Stimulated activated CD8-positive, alpha-beta memory T cell treated with anti-CD3 and anti-CD28 coated beads, Interleukin-15, amount 100 ng/mL, for 1 hour (primary cell): ENCODE results near the gene TCF23.
"Not testable (repeated sequence)": the region's sequence is repeated elsewhere in the genome, so short reads cannot be mapped to it uniquely, and the experiment has no call there.

Experiments used
- DNase-seq: peaks from one replicate; pipeline ENCODE4 v3.0.0-alpha.2; 2020; ENCODE audit warnings: low read depth

TCF23 gene

DNA sequence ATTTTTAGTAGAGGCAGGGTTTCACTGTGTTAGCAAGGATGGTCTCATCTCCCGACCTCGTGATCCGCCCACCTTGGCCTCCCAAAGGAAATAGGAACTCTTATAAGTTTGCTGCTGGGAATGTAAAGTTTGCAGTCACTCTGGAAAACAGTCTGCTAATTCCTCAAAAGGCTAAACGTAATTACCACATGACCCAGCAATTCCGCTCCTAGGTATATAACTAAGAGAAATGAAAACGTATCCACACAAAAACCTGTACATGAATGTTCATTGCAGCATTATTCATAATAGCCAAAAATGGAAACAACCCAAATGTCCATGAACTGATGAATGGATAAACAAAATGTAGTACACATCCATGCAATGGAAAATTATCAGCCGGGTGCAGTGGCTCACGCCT, 41.2 kb downstream of the TCF23 start:
- no peak for DNase-seq

DNA sequence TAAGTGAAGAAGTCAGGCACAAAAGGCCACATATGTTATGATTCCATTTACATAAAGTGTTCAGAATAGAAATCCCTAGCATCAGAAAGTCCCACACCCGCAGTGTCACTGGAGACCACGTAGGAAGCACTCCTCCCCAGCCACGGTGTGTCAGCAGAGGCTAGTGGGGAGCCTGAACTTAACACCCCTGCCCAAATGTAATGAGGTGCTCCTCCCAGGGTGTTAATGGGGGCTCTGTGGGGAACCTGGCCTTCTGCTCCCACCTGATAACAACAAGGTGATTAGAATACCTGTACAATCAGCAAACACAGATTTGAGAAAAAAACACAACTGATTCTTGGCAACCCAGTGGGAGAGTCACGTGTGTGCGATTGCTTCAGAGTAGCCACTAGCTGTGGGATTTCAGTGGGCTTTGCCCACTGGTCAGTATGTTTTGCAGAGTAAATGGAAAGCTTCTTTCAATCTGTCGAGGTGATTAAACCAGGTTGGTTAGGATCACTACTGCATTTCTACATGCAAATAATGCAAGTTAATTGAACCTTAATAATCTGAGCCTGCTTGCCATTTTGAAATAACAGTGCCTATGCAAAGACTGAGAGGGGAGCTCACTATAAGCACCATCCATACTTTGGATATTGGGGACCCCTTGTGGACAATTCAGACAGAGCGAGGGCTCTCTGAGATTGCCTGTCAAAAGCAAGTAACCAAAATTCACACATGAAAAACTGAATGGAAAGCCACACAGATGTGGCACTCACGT, 42.4 kb downstream of the TCF23 start:
- DNase-seq: no peak

GRCh38 chr2:27194538-27195354, 45.9 kb downstream of the TCF23 start:
- no peak for DNase-seq

DNA sequence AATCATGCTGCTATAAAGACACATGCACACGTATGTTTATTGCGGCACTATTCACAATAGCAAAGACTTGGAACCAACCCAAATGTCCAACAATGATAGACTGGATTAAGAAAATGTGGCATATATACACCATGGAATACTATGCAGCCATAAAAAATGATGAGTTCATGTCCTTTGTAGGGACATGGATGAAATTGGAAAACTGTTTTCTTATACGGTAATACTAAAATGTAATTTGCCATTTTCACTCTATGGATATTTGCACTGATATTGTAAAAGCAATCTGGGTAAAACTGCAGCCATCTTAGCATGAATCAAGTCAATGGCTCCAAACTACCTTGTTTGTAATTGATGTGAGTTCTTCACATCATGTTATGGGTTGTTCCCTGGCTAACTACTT, 47.0 kb downstream of the TCF23 start:
- DNase-seq: not testable (repeated sequence)

- DNase-seq: not testable (repeated sequence)
Measured at GRCh38 chr2:27198068-27198467, 49.3 kb downstream of the TCF23 start.

DNA sequence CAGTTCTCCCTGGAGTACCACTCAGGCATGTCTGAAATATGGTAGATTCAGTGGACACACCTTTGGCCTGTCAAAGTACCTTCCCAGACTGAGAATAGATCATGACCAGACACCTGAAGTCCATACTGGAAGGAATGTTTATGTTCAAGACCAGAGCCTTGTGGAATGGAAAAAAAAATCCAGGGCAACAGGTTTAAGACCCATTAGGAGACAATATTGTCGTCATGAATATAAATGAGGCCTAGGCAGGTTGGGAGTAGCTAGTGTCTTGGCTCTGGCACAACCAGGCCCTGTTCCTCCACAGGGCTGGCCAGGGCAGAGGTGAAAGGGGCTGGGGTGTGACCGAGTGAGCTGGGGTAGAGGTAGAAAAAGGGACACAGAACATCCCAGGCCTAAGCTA, 49.8 kb downstream of the TCF23 start:
- DNase-seq: no peak

GRCh38 chr2:27199241-27199640, 50.4 kb downstream of the TCF23 start:
- DNase-seq: no peak

DNA sequence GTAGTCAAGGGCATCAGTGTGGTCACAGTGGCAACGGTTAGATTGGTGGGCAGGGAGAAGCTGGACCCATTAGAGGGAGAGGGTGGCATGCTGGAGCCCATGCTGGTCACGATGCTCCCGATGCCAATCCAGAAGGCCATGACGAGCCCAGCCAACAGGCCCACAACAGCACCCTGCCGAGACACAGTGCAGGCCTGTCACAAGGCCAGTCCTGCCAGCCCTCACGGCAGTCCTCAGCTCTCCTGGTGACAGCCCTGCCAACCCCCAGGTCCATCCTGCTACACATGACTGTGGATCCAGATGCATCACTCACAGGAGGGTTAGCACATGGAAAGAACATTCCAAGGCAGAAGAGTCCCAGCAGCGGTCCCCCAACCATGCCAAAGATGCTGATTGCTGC, 52.9 kb downstream of the TCF23 start:
- no peak for DNase-seq

GRCh38 chr2:27202854-27203253, 54.0 kb downstream of the TCF23 start:
- DNase-seq: no peak

DNA sequence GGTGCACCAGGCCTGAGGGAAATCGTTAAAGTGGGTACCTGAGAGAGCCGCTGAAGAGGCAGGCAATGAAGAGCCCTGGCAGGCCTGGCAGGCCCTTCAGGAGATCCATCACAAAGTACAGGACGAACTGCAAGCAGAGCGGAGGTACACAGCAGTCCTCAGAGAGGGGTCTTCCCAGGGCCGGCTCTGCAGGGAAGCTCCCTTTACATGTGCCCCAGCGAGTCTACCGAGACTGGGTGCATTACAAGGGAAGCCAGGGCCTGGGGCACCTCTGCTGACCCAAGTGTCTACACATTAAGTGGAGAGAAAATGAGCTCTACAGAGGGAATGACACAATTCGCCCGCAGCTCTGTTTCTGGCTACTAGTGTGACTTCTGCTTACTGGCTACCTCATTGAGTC, 54.9 kb downstream of the TCF23 start:
- no peak for DNase-seq

GRCh38 chr2:27204566-27204965, 55.8 kb downstream of the TCF23 start:
- no peak for DNase-seq

DNA sequence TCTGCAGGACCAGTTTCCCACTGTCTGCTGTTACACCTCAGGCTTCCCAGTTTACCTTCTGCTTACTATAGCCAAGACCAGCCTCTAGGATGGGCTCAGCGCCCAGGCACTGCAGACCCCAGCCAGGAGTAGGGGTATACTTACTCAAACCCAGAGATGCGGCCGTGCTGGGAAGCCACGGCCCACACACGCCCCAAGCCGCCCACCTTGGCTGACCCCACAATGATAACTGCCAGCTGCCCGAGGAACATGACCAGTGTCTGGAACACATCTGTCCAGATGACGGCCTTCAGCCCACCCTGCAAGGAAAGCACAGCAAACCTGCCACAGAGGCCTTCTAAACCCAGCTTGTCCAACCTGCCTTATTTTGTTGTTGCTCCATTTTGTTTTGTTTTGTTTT, 56.4 kb downstream of the TCF23 start:
- no peak for DNase-seq

- no peak for DNase-seq
Measured at GRCh38 chr2:27206346-27206745, 57.5 kb downstream of the TCF23 start.
